SU-DHL-6 (cell line): ENCODE results near the gene MEIOSIN.

ENCODE experiments used
- H2AFZ ChIP-seq: fragments of 200-600 bp; sonication (generic); 2 replicates; pipeline ENCODE4 v1.6.1; 2014; ENCODE audit warnings: low read depth, mild to moderate bottlenecking, moderate library complexity, mixed read lengths, antibody characterized with exemption, low read length; ENCODE audit not compliant: severe bottlenecking
- H3F3A ChIP-seq: fragments of 200-600 bp; shearing (Covaris generic); 2 replicates; pipeline ENCODE4 v1.6.0; 2016; ENCODE audit warnings: antibody characterized with exemption, mild to moderate bottlenecking; ENCODE audit not compliant: insufficient read depth
- H3K27ac ChIP-seq: fragments of 200-600 bp; sonication (generic); 2 replicates; pipeline ENCODE4 v1.5.1; 2016; ENCODE audit warnings: low read depth, mild to moderate bottlenecking, low read length, moderate library complexity, mixed read lengths
- H3K27me3 ChIP-seq: fragments of 200-600 bp; sonication (generic), shearing (Covaris generic); 2 replicates; pipeline ENCODE4 v1.6.0; 2014; ENCODE audit warnings: mild to moderate bottlenecking, low read length
- H3K36me3 ChIP-seq: fragments of 200-600 bp; sonication (generic); 2 replicates; pipeline ENCODE4 v1.6.1; 2014; ENCODE audit warnings: mild to moderate bottlenecking, low read length, mixed read lengths
- H3K4me2 ChIP-seq: fragments of 300-600, 200-600 bp; shearing (Covaris generic), sonication (generic); 2 replicates; pipeline ENCODE4 v1.6.0; 2014; ENCODE audit warnings: low read length, low read depth, mild to moderate bottlenecking; ENCODE audit not compliant: poor library complexity, severe bottlenecking
- H3K4me3 ChIP-seq: fragments of 200-600 bp; sonication (generic); 2 replicates; pipeline ENCODE4 v1.5.1; 2014; ENCODE audit warnings: antibody characterized with exemption, low read length, mild to moderate bottlenecking, mixed read lengths; ENCODE audit not compliant: insufficient read depth, poor library complexity, severe bottlenecking
- H3K79me2 ChIP-seq: fragments of 200-600 bp; sonication (generic); 2 replicates; pipeline ENCODE4 v1.6.1; 2014; ENCODE audit warnings: mild to moderate bottlenecking, low read length, moderate library complexity; ENCODE audit not compliant: insufficient read depth
- H3K9ac ChIP-seq: fragments of 200-600 bp; sonication (generic); 2 replicates; pipeline ENCODE4 v1.7.0; 2014; ENCODE audit warnings: mild to moderate bottlenecking, low read length
- H3K9me2 ChIP-seq: fragments of 200-600 bp; sonication (generic); replicated peaks from 2 replicates; pipeline ENCODE4 v1.6.1; 2014; ENCODE audit warnings: low read length; ENCODE audit not compliant: insufficient read depth
- H3K9me3 ChIP-seq: fragments of 200-600 bp; sonication (generic); 2 replicates; pipeline ENCODE4 v1.6.1; 2014; ENCODE audit warnings: low read length, mixed read lengths; ENCODE audit not compliant: insufficient read depth
- H4K20me1 ChIP-seq: fragments of 200-600 bp; sonication (generic); 2 replicates; pipeline ENCODE4 v1.6.1; 2014; ENCODE audit warnings: low read depth, mild to moderate bottlenecking, antibody characterized with exemption, low read length, moderate library complexity, mixed read lengths
- CTCF ChIP-seq: fragments of 200-600 bp; sonication (generic); IDR thresholded peaks from one replicate; pipeline ENCODE4 v1.5.1; 2017; ENCODE audit warnings: antibody characterized with exemption, mild to moderate bottlenecking, low read length, moderate library complexity; ENCODE audit not compliant: insufficient read depth, poor library complexity, severe bottlenecking
- EZH2phosphoT487 ChIP-seq: fragments of 200-600 bp; sonication (generic), shearing (Covaris generic); conservative IDR thresholded peaks from 2 replicates; pipeline ENCODE4 v1.6.1; 2018; ENCODE audit warnings: mild to moderate bottlenecking, antibody characterized with exemption, low read length, moderate library complexity, mixed read lengths

MEIOSIN gene

GRCh38 chr19:45767410-45767880 lies 34.2 kb downstream of the MEIOSIN start:
- no peak overlapping the region for H3K4me2 ChIP-seq
- H3K9me2 ChIP-seq, result no peaks in the 10 kb centered on the region
- no peaks in the 10 kb centered on the region for H3K9me3 ChIP-seq
- H3K27me3 ChIP-seq, result no peaks in the 10 kb centered on the region
- no peak overlapping the region for H2AFZ ChIP-seq
- no peaks in the 10 kb centered on the region for H3K79me2 ChIP-seq
- no peak overlapping the region for H3K27ac ChIP-seq
- no peaks in the 10 kb centered on the region for H4K20me1 ChIP-seq
- TF ChIP-seq EZH2phosphoT487 (no peak), CTCF (no peak)
- H3K9ac ChIP-seq, result no peak overlapping the region
- H3K36me3 ChIP-seq, result no peaks in the 10 kb centered on the region
- no peaks in the 10 kb centered on the region for H3F3A ChIP-seq
- H3K4me3 ChIP-seq, result no peak overlapping the region

- peak overlapping the region; percentile 98 for H3K4me2 ChIP-seq
- no peaks in the 10 kb centered on the region for H3K9me3 ChIP-seq
- no peak overlapping the region for H3K27ac ChIP-seq
- H3K9me2 ChIP-seq, result no peaks in the 10 kb centered on the region
- H3K27me3 ChIP-seq, result no peaks in the 10 kb centered on the region
- peak overlapping the region; percentile 74 for H3K9ac ChIP-seq
- no peaks in the 10 kb centered on the region for H3F3A ChIP-seq
- TF ChIP-seq EZH2phosphoT487 (no peak), CTCF (no peak)
- no peaks in the 10 kb centered on the region for H3K79me2 ChIP-seq
- peak overlapping the region; percentile 86 for H3K4me3 ChIP-seq
- no peaks in the 10 kb centered on the region for H4K20me1 ChIP-seq
- peak overlapping the region; percentile 97 for H2AFZ ChIP-seq
- no peaks in the 10 kb centered on the region for H3K36me3 ChIP-seq
Observed at GRCh38 chr19:45767881-45768654, 34.8 kb downstream of the MEIOSIN start.

GRCh38 chr19:45768655-45768983 lies 35.4 kb downstream of the MEIOSIN start:
- Histone ChIP-seq H3K4me3 (peak overlapping the region; percentile 86), H3K36me3 (no peaks in the 10 kb centered on the region), H3K4me2 (peak overlapping the region; percentile 98), H4K20me1 (no peaks in the 10 kb centered on the region), H3K9ac (peak overlapping the region; percentile 74), H3F3A (peaks cover 4% of the 10 kb centered on the region; the same call in 1 of the 2 replicates), H3K9me3 (no peaks in the 10 kb centered on the region), H2AFZ (peak overlapping the region; percentile 97), H3K27me3 (no peaks in the 10 kb centered on the region), H3K27ac (0 out of 2 replicates have a peak overlapping the region, but pooled peaks have one; percentile 7), H3K79me2 (no peaks in the 10 kb centered on the region), H3K9me2 (no peaks in the 10 kb centered on the region)
- TF ChIP-seq CTCF (no peak), EZH2phosphoT487 (no peak)
